ENCODE measurements around the gene DES. TPM values are rescaled to one million over a fixed set of nuclear protein-coding genes. Genes with fewer than 3 reads are reported as not detected.

DES gene
- total RNA-seq, 4 donors from 2014 or later: 19,008 to 28,635 (median 23,575) TPM

GRCh38 chr2:219396863-219397457 lies 21.2 kb upstream of the DES start:
- in situ Hi-C loops (cut with MboI; ENCODE audit: low sequenced_read_pairs in 4 of 4): loop anchor here in 1 of 4 donors (25.0 kb wide), 1 partner anchor 735 kb away; the partner anchor contains the start of genes BCS1L, RNF25, STK36 and ZNF142
- H3K4me3 ChIP-seq: no peak overlapping the region
- no peaks in the 10 kb centered on the region for H3K36me3 ChIP-seq
- H3K9me3 ChIP-seq: no peaks in the 10 kb centered on the region
- TF ChIP-seq, protein P1, sequence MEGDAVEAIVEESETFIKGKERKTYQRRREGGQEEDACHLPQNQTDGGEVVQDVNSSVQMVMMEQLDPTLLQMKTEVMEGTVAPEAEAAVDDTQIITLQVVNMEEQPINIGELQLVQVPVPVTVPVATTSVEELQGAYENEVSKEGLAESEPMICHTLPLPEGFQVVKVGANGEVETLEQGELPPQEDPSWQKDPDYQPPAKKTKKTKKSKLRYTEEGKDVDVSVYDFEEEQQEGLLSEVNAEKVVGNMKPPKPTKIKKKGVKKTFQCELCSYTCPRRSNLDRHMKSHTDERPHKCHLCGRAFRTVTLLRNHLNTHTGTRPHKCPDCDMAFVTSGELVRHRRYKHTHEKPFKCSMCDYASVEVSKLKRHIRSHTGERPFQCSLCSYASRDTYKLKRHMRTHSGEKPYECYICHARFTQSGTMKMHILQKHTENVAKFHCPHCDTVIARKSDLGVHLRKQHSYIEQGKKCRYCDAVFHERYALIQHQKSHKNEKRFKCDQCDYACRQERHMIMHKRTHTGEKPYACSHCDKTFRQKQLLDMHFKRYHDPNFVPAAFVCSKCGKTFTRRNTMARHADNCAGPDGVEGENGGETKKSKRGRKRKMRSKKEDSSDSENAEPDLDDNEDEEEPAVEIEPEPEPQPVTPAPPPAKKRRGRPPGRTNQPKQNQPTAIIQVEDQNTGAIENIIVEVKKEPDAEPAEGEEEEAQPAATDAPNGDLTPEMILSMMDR (IDR thresholded peaks at IDR 0.05 in 4 of 5, conservative IDR thresholded peaks at IDR 0.05 in 1 of 5): no peak
- TF ChIP-seq POLR2A (IDR thresholded peaks at IDR 0.05): no peak
- peaks cover 34 to 43% of the 10 kb centered on the region in 2 donors for H3K4me1 ChIP-seq
- ATAC-seq: no peak
- DNase-seq: no peak
- no peaks in the 10 kb centered on the region for H3K27me3 ChIP-seq
- peak overlapping the region; percentile 92 to 99 (median 95) for H3K27ac ChIP-seq
- intact Hi-C loops (cut with DNase I; ENCODE audit: low total_unique reads): no loop called here

DNA sequence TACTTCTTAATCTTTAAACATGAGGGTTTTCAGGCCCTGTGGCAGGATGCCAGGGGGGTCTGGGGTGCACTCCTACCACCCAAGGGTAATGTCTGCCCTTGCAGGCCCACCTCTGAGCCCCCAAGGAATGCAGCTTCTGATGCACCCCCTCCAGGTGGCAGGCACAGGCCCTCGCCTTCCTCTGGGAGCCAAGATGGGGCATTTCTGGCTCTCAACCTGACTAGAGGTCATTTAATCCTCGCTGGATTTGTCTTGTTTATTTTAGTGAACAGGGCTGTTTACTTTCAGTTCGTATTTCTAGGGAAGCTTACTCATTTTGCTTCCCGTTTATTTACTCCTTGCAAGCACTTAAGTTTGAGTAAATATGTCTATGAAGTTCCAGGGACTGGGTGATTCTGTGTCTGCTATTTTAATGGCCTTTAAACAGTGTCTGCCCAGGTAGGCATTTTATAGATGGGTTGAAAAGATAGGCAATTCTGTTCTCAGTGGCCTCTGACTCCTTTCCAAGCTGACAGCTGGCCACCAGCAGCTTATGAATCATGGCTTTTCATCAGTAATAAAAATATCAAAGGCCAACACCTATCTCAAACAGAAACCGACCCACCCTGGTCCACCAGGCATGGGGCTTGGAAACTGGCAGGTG lies 19.3 kb upstream of the DES start:
- no peaks in the 10 kb centered on the region for H3K27me3 ChIP-seq
- peaks cover 41 to 61% of the 10 kb centered on the region in 2 donors for H3K4me1 ChIP-seq
- H3K4me3 ChIP-seq: peak overlapping the region; percentile 15 to 43 (median 32)
- no peaks in the 10 kb centered on the region for H3K36me3 ChIP-seq
- intact Hi-C loops (cut with DNase I; ENCODE audit: low total_unique reads): no loop called here
- peak overlapping the region; percentile 92 to 99 (median 95) for H3K27ac ChIP-seq
- no peak for TF ChIP-seq POLR2A (IDR thresholded peaks at IDR 0.05)
- H3K9me3 ChIP-seq: no peaks in the 10 kb centered on the region
- DNase-seq (peak; percentile 51 to 71), ATAC-seq (peak; percentile 72 to 81)
- in situ Hi-C loops (cut with MboI; ENCODE audit: low sequenced_read_pairs in 4 of 4): loop anchor here in 1 of 4 donors (25.0 kb wide), 1 partner anchor 737 kb away; the partner anchor contains the start of genes BCS1L, RNF25, STK36 and ZNF142

DNA sequence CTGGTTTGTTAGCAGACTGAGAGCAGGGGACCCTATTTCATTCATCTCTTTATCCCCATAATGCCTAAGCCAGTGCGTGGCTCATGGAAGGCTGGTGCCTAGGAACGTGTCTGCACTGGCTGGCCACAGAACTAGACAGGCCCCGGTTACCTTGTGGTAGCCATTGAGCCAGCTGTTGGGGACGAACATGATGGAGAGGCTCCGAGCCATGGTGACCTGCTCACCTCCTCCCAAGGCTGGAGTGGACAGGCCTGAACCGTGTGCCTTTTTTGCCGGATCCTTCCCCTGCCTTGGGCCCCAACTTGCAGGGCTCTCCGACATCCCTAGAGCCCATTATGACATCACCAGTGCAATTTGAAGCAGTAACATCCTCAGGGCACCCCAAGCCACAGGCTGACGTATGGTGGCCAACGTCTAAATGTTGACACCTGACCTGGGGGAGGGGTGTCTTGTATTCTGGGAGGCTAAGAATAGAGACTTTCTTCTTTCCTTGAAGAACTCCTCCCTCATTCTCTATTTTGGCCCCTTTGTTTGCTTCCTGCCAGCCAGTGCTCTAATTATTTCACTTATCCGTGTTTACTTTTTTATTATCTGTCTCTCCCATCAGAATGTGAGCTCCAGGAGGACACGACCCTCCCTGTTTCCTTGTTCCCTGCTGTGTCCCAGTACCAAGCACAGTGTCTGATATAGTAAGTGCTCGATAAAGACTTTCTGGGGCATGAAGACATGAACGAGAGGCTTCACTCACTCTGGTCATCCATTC lies 18.3 kb upstream of the DES start:
- Histone ChIP-seq H3K36me3 (no peaks in the 10 kb centered on the region), H3K4me1 (peaks cover 47 to 66% of the 10 kb centered on the region in 2 donors), H3K27ac (peak overlapping the region; percentile 92 to 99 (median 95)), H3K9me3 (no peaks in the 10 kb centered on the region), H3K4me3 (peak overlapping the region in 1 of 4 donors; percentile 33), H3K27me3 (no peaks in the 10 kb centered on the region)
- in situ Hi-C loops (cut with MboI; ENCODE audit: low sequenced_read_pairs in 4 of 4): loop anchor here (5.0 to 25.0 kb wide), 4 partner anchors 55 to 738 kb away; partner anchors contain the start of genes BCS1L (in 1 of the 4), RNF25 (in 1 of the 4), STK36 (in 1 of the 4) and ZNF142 (in 1 of the 4)
- ATAC-seq (no peak), DNase-seq (no peak)
- intact Hi-C loops (cut with DNase I; ENCODE audit: low total_unique reads): loop anchor here (5.0 kb wide), 1 partner anchor 242 kb away; no protein-coding TSS in a partner anchor
- TF ChIP-seq, protein P1 (IDR thresholded peaks at IDR 0.05 in 4 of 5, conservative IDR thresholded peaks at IDR 0.05 in 1 of 5): no peak
- no peak for TF ChIP-seq POLR2A (IDR thresholded peaks at IDR 0.05)

- no peak overlapping the region for H3K4me3 ChIP-seq
- no peak for TF ChIP-seq POLR2A (IDR thresholded peaks at IDR 0.05)
- TF ChIP-seq, protein P1 (IDR thresholded peaks at IDR 0.05 in 4 of 5, conservative IDR thresholded peaks at IDR 0.05 in 1 of 5): no peak
- in situ Hi-C loops (cut with MboI; ENCODE audit: low sequenced_read_pairs in 4 of 4) (loop anchor here (5.0 to 10.0 kb wide), 3 partner anchors 54 to 132 kb away; no protein-coding TSS in a partner anchor), intact Hi-C loops (cut with DNase I; ENCODE audit: low total_unique reads) (loop anchor here (5.0 kb wide), 1 partner anchor 242 kb away; no protein-coding TSS in a partner anchor)
- H3K9me3 ChIP-seq: no peaks in the 10 kb centered on the region
- peaks cover 52 to 71% of the 10 kb centered on the region in 2 donors for H3K4me1 ChIP-seq
- no peak for DNase-seq
- no peaks in the 10 kb centered on the region for H3K27me3 ChIP-seq
- ATAC-seq: no peak
- no peaks in the 10 kb centered on the region for H3K36me3 ChIP-seq
- H3K27ac ChIP-seq: peak overlapping the region; percentile 92 to 99 (median 95)
These were observed 17.6 kb upstream of the DES start for GRCh38 chr2:219400562-219400961.

Measured in gastrocnemius medialis (tissue), 4 donors.